Body of pancreas (tissue), 4 donors: ENCODE data around the gene TAF6L.

ENCODE experiments used
- CTCF ChIP-seq, 7 experiments: fragments of 450-650 bp in 4 of 7; fragments of 200-600 bp in 3 of 7; sonication (generic) in 3 of 7; IDR thresholded peaks; one replicate each; pipeline ENCODE4 v1.5.1; 2016 to 2019; ENCODE audit warnings: antibody characterized with exemption in 7 of 7
- POLR2A ChIP-seq, 3 donors: fragments of 450-650 bp; IDR thresholded peaks; one replicate each; pipeline ENCODE4 v1.6.1; 2016; ENCODE audit warnings: antibody characterized with exemption in 3 of 3, mild to moderate bottlenecking in 2 of 3

GRCh38 chr11:62794201-62794775 is 23.1 kb downstream of the TAF6L start:
- no peak for TF ChIP-seq CTCF (IDR thresholded peaks at IDR 0.05)
- TF ChIP-seq POLR2A (IDR thresholded peaks at IDR 0.05) = no peak
